SK-N-SH treated with all-trans-retinoic acid at 6 μM for 48 hours (cell line): ENCODE data around the gene PCK1.

ENCODE experiments used
- BACH2 ChIP-seq: fragments of 250-450 bp; sonication (Bioruptor Pico); IDR thresholded peaks from 2 replicates; pipeline ENCODE4 v1.9.0; 2021; ENCODE audit warnings: mild to moderate bottlenecking, borderline replicate concordance
- CSDC2 ChIP-seq: fragments of 250-450 bp; sonication (Bioruptor Pico); IDR thresholded peaks from 2 replicates; pipeline ENCODE4 v1.5.0; 2020; ENCODE audit warnings: mild to moderate bottlenecking, moderate library complexity
- GLIS3 ChIP-seq: fragments of 250-450 bp; sonication (Bioruptor Pico); IDR thresholded peaks from 2 replicates; pipeline ENCODE4 v1.5.0; 2020; ENCODE audit warnings: mild to moderate bottlenecking, moderate library complexity
- ISL1 ChIP-seq: fragments of 250-450 bp; sonication (Bioruptor Pico); IDR thresholded peaks from 2 replicates; pipeline ENCODE4 v2.1.2; 2022; ENCODE audit warnings: mild to moderate bottlenecking, moderate library complexity
- SNAI2 ChIP-seq: fragments of 250-450 bp; sonication (Bioruptor Pico); IDR thresholded peaks from 2 replicates; pipeline ENCODE4 v1.5.0; 2020; ENCODE audit warnings: mild to moderate bottlenecking, moderate library complexity
- TOX ChIP-seq: fragments of 250-450 bp; sonication (Bioruptor Pico); IDR thresholded peaks from 2 replicates; pipeline ENCODE4 v1.8.0; 2021; ENCODE audit warnings: mild to moderate bottlenecking, moderate library complexity, borderline replicate concordance
- ZFP3 ChIP-seq: fragments of 250-450 bp; sonication (Bioruptor Pico); IDR thresholded peaks from 2 replicates; pipeline ENCODE4 v1.5.0; 2020; ENCODE audit warnings: mild to moderate bottlenecking, moderate library complexity
- ZFP30 ChIP-seq: fragments of 450-650 bp; formaldehyde crosslinking; IDR thresholded peaks from 2 replicates; pipeline ENCODE4 v1.5.0; 2022; ENCODE audit warnings: mild to moderate bottlenecking, moderate library complexity
- ZNF565 ChIP-seq: fragments of 450-650 bp; formaldehyde crosslinking; conservative IDR thresholded peaks from 2 replicates; pipeline ENCODE4 v1.5.0; 2020; ENCODE audit warnings: low read depth, mild to moderate bottlenecking, moderate library complexity
- TF ChIP-seq, protein P1 (sequence below): fragments of 250-450 bp; sonication (Bioruptor Pico); IDR thresholded peaks from 2 replicates; pipeline ENCODE4 v1.5.1; 2021; ENCODE audit warnings: mild to moderate bottlenecking, moderate library complexity
- TF ChIP-seq, protein P2 (sequence below): fragments of 250-450 bp; sonication (Bioruptor Pico); IDR thresholded peaks from 2 replicates; pipeline ENCODE4 v1.8.0; 2020; ENCODE audit warnings: mild to moderate bottlenecking, moderate library complexity, borderline replicate concordance
- TF ChIP-seq, protein P3 (sequence below): fragments of 250-450 bp; sonication (Bioruptor Pico); IDR thresholded peaks from 2 replicates; pipeline ENCODE4 v1.8.0; 2021; ENCODE audit warnings: low read depth, mild to moderate bottlenecking, moderate library complexity, borderline replicate concordance

DNA sequence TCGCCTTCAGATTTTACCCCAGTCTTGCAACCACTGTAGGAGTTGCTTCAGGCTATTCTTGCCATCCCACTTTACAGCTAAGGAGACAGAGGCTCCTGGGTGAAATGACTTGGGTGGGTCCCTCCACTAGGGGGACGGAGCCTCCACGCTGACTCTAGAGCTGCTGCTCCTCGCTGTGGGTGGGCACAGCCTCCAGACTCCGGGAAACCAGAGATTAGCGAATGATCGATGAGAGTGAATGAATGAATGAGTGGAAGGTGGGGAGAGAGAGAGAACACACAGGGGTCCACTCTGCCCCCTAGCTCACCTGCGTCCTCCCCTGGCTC, 48.9 kb downstream of the PCK1 start:
- TF ChIP-seq BACH2 (CRISPR knock-in tag) (no peak), GLIS3 (CRISPR knock-in tag) (no peak), ZNF565 (no peak), SNAI2 (CRISPR knock-in tag) (no peak), CSDC2 (CRISPR knock-in tag) (no peak), ZFP30 (CRISPR knock-in tag) (no peak), ISL1 (CRISPR knock-in tag) (no peak), TOX (CRISPR knock-in tag) (no peak), ZFP3 (CRISPR knock-in tag) (no peak)
- TF ChIP-seq, protein P1, sequence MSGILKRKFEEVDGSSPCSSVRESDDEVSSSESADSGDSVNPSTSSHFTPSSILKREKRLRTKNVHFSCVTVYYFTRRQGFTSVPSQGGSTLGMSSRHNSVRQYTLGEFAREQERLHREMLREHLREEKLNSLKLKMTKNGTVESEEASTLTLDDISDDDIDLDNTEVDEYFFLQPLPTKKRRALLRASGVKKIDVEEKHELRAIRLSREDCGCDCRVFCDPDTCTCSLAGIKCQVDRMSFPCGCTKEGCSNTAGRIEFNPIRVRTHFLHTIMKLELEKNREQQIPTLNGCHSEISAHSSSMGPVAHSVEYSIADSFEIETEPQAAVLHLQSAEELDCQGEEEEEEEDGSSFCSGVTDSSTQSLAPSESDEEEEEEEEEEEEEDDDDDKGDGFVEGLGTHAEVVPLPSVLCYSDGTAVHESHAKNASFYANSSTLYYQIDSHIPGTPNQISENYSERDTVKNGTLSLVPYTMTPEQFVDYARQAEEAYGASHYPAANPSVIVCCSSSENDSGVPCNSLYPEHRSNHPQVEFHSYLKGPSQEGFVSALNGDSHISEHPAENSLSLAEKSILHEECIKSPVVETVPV (CRISPR knock-in tag), result no peak
- TF ChIP-seq, protein P2, sequence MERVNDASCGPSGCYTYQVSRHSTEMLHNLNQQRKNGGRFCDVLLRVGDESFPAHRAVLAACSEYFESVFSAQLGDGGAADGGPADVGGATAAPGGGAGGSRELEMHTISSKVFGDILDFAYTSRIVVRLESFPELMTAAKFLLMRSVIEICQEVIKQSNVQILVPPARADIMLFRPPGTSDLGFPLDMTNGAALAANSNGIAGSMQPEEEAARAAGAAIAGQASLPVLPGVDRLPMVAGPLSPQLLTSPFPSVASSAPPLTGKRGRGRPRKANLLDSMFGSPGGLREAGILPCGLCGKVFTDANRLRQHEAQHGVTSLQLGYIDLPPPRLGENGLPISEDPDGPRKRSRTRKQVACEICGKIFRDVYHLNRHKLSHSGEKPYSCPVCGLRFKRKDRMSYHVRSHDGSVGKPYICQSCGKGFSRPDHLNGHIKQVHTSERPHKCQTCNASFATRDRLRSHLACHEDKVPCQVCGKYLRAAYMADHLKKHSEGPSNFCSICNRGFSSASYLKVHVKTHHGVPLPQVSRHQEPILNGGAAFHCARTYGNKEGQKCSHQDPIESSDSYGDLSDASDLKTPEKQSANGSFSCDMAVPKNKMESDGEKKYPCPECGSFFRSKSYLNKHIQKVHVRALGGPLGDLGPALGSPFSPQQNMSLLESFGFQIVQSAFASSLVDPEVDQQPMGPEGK (CRISPR knock-in tag), result no peak
- TF ChIP-seq, protein P3, sequence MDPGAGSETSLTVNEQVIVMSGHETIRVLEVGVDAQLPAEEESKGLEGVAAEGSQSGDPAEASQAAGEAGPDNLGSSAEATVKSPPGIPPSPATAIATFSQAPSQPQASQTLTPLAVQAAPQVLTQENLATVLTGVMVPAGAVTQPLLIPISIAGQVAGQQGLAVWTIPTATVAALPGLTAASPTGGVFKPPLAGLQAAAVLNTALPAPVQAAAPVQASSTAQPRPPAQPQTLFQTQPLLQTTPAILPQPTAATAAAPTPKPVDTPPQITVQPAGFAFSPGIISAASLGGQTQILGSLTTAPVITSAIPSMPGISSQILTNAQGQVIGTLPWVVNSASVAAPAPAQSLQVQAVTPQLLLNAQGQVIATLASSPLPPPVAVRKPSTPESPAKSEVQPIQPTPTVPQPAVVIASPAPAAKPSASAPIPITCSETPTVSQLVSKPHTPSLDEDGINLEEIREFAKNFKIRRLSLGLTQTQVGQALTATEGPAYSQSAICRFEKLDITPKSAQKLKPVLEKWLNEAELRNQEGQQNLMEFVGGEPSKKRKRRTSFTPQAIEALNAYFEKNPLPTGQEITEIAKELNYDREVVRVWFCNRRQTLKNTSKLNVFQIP (CRISPR knock-in tag), result no peak
